GM03348 (cell line): ENCODE data around the gene CORIN.

ENCODE experiments used
- DNase-seq: peaks from one replicate; pipeline ENCODE4 v3.0.0; 2012; ENCODE audit warnings: low spot score

Gene CORIN, protein sequence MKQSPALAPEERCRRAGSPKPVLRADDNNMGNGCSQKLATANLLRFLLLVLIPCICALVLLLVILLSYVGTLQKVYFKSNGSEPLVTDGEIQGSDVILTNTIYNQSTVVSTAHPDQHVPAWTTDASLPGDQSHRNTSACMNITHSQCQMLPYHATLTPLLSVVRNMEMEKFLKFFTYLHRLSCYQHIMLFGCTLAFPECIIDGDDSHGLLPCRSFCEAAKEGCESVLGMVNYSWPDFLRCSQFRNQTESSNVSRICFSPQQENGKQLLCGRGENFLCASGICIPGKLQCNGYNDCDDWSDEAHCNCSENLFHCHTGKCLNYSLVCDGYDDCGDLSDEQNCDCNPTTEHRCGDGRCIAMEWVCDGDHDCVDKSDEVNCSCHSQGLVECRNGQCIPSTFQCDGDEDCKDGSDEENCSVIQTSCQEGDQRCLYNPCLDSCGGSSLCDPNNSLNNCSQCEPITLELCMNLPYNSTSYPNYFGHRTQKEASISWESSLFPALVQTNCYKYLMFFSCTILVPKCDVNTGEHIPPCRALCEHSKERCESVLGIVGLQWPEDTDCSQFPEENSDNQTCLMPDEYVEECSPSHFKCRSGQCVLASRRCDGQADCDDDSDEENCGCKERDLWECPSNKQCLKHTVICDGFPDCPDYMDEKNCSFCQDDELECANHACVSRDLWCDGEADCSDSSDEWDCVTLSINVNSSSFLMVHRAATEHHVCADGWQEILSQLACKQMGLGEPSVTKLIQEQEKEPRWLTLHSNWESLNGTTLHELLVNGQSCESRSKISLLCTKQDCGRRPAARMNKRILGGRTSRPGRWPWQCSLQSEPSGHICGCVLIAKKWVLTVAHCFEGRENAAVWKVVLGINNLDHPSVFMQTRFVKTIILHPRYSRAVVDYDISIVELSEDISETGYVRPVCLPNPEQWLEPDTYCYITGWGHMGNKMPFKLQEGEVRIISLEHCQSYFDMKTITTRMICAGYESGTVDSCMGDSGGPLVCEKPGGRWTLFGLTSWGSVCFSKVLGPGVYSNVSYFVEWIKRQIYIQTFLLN

DNA sequence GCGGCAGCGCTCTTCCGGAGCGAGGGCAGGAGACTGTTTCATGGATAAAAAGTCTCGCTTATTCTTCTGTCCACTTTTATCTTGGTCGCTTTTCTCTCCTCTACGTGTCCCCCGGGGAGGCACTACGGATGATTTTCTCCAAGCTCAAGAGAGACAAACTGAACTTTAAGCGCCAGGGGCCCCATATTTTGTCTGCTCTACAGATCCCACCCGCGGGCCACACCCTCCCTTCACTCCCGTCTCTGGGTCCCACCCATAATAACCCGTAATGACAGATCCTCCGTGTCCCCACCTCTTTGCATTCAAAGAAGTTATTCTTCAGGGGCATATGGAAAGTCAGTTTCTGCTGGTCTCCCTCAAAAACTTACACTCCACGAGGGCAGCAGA is at the start of gene CORIN:
CORIN (minus strand) TSS at position 160 of the 387 bp plus-strand sequence; CDS start at position 42, 118 bp downstream.
- no peak for DNase-seq

DNA sequence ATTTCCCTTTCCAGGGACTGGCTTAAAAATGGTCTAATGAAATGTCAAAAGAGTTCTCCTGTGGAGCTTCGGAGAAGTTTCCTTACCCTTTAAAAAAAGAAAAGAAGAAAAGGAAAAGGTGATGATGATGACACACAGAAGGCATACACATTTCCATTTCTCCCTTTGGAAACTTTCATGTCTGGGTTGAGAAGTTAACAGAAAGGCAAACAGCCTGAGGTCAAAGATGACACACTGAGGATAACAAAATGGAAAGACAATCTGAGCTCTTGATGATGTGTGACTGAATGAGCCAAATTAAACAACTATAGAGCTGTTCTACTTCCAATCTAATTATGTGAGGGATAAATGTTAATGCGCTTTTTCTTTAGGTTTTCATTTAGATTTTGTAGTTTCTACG is 44.4 kb upstream of the CORIN start:
- DNase-seq = no peak

DNA sequence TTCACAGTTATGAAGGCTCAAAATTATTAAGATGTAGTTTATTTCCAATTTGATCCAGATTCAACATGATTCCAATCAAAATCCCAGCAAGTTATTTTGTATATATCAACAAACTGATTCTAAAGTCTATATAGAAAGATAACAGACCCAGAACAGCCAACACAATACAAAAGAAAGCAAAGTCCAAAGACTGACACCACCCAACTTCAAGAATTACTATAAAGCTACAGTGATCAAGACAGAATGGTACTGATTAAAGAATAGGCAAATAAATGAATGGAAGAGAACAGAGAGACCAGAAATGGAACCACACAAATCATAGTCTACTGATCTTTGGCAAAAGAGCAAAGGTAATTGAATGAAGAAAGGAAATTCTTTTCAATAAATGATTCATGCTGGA is 41.6 kb upstream of the CORIN start:
- no peak for DNase-seq

DNA sequence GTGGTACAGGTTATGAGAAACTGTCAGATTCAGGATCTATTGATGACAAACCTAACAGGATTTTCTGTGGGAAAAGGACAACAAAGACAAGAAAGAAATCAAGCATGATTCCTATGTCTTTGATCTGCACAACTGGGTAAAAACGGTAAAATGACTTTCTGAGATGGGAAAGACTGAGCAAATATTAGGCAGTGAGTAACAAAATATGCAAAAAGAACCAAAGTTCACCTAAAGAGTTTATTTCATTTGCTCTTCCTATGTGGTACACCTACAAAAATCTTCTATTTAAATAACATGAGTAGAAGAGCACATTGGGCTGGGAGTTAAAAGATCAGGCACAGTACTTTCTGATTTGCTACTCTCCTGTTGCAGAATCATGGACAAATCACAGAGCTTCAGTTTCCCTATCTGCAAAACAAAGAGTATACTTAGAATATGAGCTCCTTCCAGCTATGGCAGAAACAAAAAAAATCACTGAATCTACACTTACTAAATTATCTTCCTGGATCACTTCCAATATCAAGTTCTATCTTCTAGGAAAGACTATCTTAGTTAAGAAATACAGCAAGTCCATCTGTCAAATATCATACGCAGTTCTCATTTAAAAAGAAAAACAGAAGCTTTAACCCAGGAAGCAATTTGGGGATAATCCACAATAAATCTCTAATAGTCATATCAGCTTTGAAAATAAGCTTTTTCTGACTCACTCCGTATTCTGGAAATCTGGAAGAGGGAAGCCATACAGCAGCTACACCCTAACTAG is 39.1 kb upstream of the CORIN start:
- DNase-seq = no peak

DNA sequence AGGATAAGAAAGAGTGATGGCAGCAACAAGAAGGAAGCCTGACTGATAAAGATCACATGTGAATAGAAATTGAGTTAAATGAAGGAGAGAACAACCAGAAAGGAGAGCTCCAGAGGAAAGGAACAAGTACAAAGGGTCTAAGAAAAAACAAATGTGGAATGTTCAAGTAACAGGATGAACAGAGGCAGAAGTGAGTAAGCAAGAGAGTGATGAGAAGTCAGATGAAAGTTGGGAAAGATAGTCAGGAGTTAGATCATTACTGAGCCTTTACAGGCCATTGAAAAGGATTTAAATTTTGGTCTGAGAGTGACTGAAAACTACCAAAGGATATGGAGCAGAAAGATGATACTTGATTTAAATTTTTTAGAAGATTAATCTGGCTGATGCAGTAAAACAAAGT is 38.4 kb upstream of the CORIN start:
- DNase-seq = no peak

DNA sequence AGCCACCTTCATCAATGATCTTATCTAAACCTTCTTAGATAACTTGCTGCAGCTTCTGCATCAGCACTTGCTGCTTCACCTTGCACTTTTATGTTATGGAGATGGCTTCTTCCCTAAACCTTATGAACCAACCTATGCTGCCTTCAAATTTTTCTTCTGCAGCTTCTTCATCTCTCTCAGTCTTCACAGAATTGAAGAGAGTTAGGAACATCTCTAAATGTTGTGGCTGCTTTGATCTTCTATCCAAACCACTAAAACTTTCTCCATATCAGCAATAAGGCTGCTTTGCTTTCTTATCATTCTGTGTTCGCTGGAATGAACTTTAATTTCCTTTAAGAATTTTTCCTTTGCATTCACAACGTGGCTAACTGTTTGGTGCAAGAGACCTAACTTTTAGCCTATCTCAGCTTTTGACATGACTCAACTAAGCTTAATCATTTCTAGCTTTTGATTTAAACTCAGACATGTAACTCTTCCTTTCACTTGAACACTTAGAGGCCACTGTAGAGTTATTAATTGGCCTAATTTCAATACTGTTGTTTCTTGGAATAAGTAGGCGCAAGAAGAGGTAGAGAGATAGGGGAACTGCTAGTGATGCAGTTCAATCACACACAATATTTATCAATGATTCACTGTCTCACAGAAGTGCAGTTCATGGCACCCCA is 36.1 kb upstream of the CORIN start:
- DNase-seq = no peak

DNA sequence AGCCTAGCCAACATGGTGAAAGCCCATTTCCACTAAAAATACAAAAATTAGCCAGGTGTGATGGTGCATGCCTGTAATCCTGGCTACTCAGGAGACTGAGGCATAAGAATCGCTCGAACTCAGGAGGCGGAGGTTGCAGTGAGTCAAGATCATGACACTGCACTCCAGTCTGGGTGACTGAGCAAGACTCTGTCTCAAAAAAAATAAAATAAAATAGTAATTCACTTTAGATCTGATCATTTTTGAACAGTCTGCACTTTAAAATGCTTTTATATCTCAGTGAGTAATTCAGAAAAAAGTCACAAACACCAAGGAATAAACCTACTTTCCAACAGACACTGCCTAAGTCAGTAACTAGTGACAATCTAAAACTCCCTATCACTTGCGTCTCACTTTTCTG is 25.6 kb upstream of the CORIN start:
- peak; percentile 8 for DNase-seq

DNA sequence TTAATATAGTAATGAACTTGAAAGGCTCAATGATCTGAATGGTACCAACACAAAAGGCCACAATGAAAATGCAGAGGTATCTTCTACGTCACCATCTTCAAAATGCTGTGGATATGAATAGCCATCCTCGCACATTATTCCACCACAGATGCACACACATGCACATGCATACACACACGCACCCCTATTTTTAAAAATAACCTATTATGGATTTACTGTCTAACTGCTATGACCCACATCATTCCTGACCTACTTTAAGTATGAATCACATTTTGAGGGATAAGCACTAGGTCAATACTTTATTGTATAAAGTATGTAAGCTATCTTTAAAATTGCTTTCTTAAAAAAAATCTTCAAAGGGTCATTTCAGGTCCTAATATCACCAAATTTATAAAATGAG is 24.4 kb upstream of the CORIN start:
- peak; percentile 60 for DNase-seq

DNA sequence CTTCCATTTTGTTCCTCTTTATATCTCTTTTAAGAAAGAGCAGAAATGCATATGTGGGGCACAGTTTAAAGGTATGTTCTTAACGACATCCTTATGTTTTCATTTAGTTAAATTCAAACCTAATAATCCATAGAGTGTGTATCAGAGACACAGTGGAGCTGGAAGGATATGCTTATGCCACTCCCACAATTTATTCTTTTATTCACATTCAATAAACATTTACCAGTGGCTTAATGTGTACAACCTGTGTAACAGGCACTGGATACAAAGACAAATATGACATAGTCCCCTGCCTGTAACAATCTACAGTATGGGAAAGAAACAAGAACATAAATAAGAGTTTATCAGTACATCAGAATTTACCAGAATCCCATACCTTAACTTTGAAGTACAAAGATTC is 22.4 kb upstream of the CORIN start:
- no peak for DNase-seq

DNA sequence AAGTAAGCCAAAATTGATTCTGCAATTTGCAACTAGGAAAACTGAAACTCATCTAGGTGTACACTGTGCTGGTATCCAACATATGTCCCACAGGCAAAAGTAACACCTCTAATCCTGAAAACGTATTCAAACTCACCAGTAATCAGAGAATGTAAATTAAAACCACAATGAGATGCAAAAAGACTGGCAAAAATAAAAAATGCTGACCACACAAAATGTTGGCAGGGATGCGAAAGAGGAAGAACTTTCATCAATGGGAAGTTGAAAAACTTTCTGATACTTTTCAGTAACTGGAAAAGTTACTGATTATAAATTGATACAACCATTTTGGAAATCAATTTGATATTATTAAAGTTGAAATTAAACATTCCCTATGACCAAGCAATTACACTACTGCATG is 20.1 kb upstream of the CORIN start:
- no peak for DNase-seq

DNA sequence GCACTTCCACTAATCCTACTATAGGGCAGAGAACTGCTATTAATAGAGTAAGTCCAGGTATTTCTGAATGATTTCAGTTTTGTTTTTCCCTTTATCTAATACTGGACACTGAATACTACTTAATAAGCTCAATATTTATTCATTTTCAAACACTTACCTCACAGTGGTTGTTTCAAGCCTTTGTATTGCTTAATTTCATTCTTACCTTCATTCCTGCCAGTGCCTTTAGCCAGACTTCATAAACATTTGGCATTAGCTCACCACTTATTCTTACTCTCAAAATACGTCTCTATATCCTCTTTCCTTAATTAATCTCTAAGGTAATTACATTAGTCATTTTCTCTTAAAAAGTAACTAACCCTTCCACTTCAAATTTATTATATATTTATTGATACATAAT is 18.8 kb upstream of the CORIN start:
- DNase-seq = no peak

DNA sequence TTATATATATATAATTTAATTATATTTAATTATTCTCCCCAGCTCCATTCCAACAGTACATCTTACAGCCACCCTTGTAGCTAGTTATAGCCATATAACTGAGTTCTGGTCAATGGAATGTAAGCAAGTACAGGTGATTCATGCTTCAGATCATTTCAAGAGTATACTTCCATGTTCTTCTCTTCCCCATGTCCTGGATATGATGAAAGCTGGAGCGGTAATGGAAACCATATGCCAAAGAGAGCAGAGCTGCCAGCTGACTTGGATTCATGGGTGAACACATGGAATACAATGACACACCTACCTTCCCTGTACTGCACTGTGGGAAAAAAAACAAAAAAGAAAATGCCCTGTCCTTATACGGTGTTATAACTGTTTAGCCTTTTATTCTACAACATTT is 17.5 kb upstream of the CORIN start:
- peak; percentile 54 for DNase-seq

DNA sequence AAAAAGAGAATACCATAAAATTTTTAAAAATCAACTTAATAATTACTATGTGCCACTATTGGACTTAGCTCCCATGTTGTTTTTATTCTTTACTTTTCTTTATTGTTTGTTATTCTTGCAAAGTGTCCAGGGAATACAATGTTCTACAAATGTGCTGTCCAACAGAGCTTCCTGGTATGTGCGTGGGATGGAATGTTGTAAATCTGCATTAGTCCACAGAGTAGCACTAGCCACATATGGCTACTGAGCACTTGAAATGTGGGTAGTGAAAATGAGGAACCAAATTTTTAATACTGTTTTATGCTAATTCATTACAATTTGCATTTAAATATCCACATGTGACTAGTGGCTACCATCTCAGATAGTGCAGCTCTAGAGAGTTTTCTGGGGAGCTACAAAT is 14.3 kb upstream of the CORIN start:
- peak; percentile 53 for DNase-seq

DNA sequence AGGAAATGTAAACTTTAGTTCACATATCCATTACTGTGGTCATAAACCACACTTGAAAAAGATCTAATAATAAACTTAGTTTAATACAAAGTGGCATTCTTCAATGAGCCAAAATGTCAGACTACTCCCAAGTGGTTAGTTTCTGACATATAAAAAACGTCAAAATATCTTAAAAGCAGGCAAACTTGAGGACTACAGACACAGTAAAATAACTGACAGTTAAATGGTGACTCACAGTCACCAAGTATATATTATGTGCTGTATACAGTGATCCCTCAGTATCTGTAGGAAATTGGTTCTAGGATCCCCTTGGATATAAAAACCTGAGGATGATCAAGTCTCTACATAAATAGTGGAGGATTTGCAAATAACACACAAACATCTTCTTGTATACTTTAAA is 11.6 kb upstream of the CORIN start:
- no peak for DNase-seq

DNA sequence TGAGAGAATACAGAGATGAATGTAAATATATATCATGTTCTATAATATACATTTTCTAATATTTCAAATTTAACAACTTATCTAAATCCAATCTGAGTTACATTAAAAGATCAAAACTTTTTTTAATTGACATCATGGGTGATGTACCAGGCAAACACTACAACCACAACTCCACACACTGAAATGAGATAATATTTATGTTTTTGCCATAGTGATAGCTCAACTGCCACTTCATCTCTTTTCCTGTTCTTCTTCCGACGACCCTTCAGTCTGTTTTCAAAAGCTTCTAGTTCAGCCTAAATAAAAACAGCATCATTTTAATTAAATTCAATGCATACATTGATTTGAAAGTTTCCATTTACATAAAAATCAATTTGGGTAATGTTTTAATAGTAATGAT is 10.2 kb upstream of the CORIN start:
- DNase-seq = no peak

DNA sequence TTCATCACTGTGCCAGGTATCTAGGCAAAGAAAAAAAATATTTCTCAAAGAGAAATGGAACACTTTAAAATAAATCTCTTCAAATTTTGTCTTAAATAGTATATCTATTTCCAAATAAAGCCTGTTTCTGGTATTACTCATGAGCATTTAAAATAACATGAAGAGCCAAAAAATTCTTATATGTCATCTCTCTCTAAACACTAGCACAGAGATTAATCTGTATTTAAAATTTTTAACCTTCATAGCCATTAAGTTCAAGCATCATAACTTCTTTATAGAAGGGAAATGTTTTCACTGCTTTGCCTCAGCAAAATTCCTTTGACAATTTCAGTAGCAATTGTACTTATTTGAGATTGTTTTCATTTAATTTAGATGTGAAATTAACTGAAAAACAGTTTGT is 5.1 kb upstream of the CORIN start:
- DNase-seq = no peak

DNA sequence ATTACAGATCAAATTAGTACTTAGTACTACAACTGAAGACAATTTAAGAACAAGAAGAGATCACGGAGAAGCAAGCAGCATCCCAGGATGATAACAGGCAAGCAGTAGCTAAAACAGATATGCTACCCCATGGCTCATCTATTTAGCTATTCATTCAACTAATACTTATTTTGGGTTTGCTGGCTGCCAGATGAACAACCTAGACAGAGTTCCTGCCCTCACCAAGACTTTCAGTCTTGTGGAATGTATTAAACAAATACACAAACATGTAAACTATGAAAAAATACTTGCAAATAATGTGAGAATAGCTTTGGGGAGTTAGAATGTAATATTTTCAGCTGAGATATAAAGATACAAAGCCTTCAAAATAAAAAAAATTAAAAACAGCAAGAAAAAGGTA is 2.4 kb upstream of the CORIN start:
- DNase-seq = no peak

DNA sequence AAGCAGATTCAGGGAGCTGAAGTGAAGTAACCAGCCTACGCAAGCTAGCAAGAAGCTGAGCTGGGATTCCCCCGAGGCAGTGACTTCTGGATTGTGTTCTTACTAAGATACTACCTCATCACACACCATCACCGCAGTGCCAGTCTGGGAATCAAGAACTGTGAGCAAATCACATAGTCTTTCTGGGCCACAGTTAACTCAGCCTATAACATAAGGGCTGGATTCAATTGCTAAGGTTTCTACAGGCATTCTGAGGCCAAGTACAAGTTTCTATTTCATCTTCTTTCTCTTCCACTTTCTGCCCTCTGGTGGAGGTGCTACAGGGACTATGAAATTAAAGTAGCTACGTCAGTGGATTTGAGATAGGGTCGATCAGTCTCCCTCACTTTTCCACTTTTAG is 1.4 kb upstream of the CORIN start:
- DNase-seq = peak; percentile 13

DNA sequence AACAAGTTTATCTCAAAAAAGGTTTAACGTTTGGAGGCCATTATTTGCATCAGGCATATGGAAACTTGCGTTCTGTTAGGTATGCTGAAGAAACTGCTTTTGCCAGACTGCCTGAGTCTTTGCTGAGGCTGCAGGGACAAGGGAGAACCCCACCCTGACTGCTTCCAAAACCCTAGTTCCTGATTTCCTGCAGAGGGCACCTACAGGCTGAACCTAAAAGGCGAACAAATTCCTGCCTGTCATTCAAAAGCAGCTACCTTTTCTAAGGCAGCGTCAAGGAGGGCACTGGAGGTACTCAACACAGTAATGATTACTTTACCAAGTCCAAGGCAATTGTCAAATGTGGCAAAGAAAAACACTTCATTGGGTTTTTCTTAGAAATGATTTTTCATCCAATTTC is 578 bp upstream of the CORIN start:
- DNase-seq = no peak

DNA sequence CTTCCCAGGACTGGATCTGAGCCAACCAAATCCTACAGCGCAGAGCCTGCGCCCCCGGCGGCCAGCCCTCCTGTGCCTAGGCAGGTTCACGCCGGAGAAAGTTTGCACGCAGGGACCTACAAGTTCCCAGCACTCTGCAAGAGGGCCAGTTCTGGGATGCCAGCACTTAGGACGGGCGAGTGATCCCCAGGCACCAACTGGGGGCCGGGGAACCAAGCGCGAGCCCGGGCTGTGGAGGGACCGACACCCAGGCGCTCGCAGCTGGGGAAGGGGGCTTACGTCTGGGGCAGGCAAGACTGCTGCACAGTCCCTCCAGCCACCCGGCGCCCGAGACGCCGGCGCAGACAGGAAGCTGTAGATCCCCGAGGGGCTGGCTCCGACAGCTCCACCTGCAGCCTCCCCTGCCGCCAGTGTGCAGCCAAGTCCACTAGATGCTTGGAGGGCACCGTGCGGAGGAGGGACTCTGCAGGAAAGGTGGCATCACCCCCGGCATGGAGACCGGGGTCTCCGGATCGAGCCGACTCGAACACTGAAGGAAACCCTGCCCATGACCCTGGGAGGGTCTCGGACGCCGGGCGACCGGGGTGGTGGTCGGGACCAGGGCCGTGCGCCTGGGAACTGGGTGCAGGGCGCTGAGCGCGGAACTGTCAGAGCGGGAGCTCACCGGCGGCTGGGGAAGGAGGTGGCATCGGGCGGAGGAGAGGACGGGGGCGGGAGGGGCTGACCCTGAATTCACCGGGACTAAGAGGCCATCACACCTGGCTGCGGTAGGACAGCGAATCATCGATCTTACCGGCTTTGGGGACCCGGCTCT is 566 bp downstream of the CORIN start:
- peak; percentile 33 for DNase-seq

DNA sequence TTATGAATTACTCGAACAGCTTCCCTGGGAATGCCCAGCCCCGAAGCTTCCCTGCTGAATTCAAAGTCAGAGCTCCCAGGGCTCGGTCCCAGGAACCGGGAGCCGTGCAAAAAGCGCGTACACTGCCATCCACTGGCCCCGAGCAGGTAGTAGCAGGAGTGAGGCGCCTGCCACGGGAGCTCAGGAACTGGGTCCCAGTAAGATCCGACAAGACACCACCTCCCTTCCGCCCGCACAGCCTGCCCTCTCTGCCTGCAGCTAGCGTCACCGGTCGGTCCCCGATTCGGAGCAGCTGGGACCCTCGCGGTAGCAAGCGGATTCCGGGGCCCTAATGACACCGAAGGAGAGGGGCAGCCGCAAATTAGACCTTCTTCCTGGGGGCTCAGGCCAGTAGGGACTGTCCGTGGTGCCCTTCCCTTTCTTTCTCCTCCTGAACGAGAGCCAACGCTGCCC is 1.2 kb downstream of the CORIN start:
- DNase-seq = peak; percentile 91
